NT2/D1 (cell line): ENCODE measurements around the gene POLR1D.

Source experiments
- SUZ12 ChIP-seq: IDR thresholded peaks from 2 replicates; pipeline ENCODE4 v1.6.1; 2011; ENCODE audit not compliant: insufficient read length, insufficient read depth; ENCODE audit errors: extremely low read depth
- YY1 ChIP-seq: IDR thresholded peaks from 2 replicates; pipeline ENCODE4 v1.6.1; 2011; ENCODE audit not compliant: insufficient read length, insufficient read depth
- ZNF274 ChIP-seq: IDR thresholded peaks from 2 replicates; pipeline ENCODE4 v1.6.1; 2011; ENCODE audit warnings: mild to moderate bottlenecking, low read depth, low read length

GRCh38 chr13:27667946-27668345 lies 46.3 kb downstream of the POLR1D start:
- TF ChIP-seq SUZ12: no peak
- TF ChIP-seq ZNF274: no peak
- TF ChIP-seq YY1: no peak
